HG02885 (cell line): Measurements from ENCODE around the gene PHF11.
A peak's percentile ranks its signal among the peaks of the same experiment; 100 is the strongest.
"Not testable (repeated sequence)": the region's sequence is repeated elsewhere in the genome, so short reads cannot be mapped to it uniquely, and the experiment has no call there.

Experiments used
- ATAC-seq: cut with Tn5 transposase; IDR thresholded peaks from one replicate; pipeline ENCODE4 v1.9.1; 2021; ENCODE audit warnings: mild to moderate bottlenecking; ENCODE audit not compliant: unreplicated experiment, poor library complexity

The PHF11 gene

DNA sequence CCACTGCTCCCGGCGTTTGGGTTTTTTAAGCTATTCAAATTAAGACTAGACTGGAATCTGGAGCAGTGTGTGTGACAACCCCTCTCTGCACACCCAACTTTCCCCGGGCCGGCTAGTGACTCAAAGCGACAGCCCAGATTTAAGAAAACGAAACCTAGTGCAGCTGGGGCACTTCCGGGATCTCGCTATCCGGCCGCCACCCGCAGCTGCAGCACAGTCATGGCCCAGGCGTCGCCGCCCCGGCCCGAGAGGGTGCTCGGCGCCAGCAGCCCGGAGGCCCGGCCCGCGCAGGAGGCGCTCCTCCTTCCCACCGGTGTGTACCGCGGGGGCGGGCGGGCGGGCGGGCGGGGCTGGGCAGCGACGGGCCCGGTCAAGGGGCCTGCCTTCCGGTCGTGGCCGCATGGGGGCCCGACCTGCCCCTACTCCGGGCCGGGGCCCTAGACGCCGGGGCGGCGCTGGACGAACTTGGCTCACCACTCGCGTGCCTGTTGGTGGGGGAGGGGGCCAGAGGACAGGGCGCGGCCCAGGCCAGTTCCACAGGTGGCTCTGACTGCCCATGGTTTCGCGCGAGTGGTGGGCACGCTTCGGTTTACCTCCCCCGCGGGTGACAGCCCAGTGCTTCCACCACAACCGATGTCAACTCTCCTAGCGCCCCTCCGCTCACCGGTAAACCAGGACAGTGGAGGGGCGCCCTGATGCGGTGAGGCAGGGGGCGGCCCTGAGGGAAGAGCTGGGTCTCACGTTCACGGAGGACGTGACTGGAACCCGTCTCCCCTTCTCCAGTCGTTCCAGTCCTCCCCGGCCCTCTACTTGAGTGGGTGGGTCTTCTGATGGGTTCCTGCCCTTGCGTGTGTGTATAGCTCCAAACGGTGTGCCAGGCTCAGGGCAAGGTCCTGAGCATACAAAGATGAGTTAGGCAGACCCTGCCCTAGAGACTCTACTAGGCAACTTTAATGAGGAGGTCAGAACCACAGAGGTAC lies at the start of gene PHF11:
PHF11 (plus strand) TSS at position 171 of the 980 bp plus-strand sequence; CDS start at position 220, 49 bp downstream.
- ATAC-seq = peak; percentile 87

DNA sequence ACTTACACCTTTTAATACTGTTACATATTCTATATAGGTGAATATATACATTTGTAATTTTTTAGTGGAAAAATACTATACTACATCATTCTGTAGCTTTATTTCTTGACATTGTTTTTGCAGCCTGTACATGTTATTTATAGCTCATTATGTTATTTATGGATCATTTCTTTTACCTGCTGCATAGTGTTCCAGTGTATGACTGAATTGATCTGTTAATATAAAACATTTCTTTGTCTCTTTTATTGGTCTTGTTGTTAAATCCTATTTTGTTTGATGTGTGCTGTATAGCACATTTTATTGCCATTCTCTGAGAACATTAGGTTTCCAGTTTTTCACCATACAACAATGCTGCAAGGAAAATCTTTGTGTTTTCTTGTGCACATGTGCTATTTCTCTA lies 49.3 kb upstream of the PHF11 start:
- ATAC-seq = no peak

DNA sequence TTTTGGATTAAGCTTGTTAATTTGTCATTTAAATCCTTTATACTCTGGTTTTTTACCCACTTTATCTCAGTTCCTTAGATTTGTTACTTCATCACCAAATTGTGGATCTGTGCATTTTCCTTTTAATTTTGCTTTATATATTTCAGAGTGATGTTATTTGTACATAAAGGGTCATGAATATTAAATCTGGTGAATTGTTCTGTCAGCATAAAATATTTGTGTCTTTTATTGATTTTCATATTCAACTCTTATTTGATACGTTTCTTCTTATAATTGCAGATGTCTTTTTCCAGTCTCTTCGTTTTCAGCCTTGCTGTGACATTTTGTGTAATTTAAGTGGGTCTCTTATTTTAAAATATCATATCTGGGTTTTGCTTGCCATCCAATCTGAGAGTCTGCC lies 47.0 kb upstream of the PHF11 start:
- ATAC-seq = no peak

DNA sequence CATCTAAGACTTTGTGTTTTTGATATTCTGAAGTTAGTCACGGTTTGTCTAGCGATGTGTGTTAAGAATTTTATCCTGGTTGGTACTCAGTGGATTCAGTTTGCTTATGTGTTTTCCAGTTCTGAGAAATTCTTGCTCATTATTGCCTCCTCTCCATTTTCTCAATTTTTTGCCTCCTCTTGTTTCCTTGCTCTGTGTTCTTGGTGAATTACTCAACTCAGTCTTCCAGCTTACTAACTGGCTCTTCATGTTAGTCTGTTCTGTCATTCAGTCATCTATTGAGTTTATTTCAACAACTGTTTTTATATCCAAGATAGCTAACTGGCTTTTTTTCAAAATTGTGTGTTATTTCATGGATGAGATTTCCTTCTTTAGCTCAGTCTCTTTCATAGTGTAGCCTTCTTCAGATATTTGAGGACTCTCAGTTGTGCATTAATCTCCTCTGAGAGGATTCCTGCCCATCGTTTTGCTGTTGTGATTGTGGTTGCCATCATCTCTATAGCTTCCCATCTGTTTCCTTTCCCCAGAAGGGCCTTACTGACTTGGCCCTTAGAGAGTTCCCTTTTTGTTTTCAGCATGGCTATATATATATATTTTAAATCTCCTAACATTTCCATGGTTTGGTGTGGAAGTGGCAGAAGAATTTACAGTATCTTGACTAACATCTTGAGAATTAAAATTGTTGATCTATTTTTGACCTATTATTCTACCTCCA lies 45.5 kb upstream of the PHF11 start:
- ATAC-seq = no peak

DNA sequence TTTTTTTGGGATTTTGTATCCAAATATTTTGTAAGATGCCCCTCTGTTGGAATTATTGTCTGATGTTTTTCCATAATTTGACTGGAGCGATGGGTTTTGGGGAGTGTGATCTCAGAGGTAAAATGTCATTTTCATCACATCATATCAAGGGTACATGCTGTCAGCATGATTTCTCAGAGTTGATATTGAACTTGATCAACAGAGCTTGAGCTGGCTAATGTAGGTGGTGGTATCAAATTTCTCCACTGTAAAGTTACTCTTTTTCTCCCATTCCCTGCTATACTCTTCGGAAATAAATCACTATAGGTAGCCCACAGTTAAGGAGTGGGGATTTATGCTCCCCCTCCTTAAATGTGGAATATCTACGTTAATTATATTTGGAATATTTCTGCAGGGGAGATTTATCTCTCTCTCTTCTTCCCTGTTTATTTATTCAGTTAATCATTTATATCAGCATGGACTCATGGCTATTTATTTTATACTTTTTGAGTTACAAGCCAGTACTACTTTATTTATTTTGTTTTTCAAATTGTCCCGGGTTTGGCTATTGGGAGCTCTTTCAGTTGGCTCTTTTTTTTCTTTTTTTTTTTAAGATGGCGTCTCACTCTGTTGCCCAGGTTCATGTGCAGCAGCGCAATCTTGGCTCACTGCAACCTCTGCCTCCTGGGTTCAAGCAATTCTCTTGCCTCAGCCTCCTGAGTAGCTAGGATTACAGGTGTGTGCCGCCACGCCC lies 42.9 kb upstream of the PHF11 start:
- no peak for ATAC-seq

DNA sequence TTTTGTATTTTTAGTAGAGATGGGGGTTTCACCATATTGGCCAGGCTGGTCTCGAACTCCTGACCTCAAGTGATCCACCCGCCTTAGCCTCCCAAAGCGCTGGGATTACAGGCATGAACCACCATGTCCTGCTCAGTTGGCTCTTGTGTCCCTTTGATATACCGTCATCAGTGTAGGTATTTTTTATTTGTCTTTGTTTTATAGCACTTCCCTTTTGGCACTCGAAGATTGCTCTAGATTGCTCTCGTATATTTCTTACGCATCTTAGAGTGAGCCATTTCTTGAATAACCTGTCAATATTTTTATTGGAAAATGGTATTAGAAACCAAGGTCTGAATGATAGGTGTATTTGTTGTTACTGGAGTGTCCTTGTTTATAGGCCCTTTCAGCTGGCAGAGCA lies 42.3 kb upstream of the PHF11 start:
- no peak for ATAC-seq

DNA sequence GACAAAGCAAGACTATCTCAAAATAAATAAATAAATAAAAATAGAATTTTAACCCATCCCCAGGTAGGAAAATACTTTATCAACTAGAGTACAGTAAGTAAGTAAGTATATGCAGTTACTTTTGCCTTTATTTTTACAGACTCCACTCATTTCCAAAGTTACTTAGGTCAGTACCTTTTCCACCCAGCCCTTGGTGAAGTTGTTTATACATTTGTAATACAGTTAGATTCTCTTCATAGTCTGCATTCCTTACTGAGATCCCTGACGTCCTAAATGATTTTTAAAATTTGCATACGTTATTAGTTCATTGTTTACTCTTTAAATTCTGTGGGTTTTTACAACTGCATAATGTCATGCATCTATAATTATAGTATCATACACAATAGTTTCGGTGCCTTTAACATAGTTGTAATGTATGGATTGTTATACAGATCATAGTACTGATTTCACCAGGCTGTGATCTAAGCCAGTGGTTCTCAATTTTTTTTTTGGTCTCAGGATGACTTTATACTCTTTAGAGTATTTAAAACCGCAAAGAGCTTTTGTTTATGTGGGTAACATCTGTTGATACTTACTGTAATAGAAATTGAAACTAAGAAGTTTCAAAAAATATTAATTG lies 41.3 kb upstream of the PHF11 start:
- ATAC-seq = peak; percentile 95

DNA sequence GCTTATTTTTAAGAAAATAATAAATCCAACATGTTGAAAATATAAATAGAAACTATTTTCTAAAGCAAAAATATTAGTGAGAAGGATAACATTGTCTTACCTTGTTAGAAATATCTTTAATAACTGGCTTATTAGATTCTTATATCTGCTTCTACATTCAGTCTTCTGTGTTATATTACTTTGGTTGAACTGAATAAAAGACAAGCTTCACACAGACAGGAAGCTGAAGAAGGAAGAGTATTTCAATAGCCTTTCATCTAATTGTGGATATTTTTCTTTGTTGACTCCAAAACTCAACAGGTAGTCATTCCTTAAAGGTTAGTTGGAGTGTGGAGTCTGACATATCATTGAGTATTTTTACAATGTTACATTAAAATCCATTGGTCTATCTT lies 40.8 kb upstream of the PHF11 start:
- ATAC-seq = peak; percentile 18

DNA sequence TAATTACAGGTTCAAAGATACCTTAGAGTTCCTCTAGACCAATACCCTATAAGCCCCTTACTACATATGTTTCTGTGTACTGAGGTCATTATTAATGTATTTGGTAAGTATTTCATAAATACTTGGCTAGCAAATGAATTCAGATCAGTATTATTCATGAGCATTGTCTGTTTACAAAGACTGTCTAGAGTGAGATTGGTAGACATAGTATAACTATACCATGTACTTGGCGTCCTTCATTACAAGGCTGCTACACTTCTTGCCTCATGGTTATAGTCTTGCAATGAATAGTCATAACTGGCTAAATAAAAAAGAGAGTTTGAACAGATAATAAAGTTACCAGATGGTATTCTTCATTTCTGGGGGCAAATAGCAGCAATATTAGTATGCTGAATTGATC lies 39.6 kb upstream of the PHF11 start:
- ATAC-seq = no peak

DNA sequence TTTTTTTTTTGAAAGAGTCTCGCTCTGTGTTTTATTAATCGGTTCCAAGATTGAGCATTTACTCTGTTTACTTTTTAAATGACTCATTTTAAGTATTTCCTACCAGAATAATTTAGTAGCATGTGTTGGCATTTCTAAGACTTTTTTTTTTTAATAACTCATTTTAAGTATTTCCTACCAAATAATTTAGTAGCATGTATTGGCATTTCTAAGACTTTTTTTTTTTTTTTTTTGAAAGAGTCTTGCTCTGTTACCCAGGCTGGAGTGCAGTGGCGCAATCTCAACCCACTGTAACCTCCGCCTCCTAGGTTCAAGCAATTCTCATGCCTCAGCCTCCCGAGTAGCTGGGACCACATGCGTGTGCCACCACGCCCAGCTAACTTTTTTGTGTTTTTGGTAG lies 38.5 kb upstream of the PHF11 start:
- no peak for ATAC-seq

DNA sequence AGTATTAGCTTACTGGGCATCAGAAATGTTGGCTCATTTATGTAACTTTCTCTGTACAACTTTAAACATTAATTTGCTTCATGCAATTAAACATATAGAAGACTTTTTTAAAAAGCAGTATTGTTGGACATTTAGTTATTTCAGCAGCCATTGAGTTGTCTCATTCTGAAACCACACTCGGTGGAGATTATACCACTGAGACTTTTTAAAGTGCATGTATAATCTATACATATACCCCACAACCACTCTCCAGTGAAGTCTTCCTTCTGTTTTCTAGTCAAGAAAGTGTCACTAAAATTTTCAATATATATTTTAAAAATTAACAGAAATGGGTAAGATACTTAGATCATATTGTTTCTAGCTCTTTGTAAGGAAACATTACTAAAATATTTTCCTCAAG lies 36.2 kb upstream of the PHF11 start:
- ATAC-seq = peak; percentile 58

DNA sequence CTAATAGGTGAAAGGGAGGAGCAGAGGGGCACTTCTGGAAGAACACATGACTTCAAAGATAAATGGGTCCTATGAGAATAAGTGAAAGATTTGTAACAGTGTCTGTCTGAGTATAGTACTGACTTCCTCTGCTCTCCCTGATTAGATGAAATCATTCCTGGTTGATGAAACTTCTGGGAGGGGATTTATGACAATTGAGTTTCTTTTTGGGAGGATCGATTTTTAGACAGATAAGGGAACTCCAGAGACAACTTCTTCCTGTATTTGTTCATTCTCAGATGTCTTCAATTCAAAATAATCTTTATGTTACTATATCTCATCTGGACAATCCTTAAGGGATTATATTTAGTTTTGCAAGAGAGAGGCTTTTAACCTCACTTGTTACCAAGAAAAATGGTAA lies 31.7 kb upstream of the PHF11 start:
- no peak for ATAC-seq

DNA sequence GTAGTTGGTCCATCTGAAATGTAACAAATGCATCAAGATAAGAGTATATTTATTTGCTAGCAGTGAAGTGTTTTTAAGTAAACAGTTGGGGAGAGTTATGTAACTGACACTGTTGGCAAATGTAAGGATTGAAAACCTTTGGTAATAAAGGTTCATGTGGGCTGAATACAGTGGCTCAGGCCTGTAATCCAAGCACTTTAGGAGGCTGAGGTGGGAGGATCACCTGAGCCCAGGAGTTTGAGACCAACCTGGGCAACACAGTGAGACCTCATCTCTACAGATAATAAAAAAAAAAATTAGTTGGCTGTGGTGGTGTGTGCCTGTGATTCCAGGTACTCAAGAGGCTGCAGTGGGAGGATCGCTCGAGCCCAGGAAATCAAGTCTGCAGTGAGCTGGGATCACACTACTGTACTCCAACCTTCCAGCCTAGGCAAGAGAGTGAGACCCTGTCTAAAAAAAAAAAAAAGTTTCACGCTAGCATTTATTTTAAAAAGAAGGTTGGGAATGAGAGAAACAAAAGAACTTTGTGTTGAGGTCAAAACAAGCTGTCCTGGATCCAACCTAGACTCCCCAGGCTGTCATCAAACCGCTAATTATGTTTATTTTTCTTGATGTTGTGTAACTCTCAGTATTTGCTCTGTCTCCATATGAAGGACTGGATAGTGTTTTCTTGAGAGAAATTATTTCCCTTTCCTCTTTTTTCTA lies 31.0 kb upstream of the PHF11 start:
- no peak for ATAC-seq

DNA sequence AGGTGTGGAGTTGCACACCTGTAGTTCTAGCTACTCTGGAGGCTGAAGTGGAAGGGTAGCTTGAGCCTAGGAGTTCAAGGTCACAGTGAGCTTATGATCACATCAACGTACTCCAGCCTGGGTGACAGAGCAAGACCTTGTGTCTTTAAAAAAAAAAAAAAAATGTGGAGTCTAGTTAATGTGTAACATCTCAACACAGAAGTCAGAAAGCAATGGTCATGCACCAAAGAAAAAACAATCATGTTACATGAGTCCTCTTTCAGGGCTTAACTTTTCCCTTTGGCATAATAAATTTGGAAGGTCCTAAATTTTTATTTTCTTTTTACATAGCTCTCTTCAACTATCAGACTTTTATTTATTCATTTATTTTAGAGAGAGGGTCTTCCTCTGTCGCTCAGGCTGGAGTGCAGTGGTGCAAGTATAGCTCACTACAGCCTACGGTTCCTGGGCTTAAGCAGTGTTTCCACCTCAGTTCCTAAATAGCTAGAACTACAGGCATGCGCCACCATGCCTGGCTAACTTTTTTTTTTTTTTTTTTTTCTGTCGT lies 29.4 kb upstream of the PHF11 start:
- ATAC-seq = no peak

DNA sequence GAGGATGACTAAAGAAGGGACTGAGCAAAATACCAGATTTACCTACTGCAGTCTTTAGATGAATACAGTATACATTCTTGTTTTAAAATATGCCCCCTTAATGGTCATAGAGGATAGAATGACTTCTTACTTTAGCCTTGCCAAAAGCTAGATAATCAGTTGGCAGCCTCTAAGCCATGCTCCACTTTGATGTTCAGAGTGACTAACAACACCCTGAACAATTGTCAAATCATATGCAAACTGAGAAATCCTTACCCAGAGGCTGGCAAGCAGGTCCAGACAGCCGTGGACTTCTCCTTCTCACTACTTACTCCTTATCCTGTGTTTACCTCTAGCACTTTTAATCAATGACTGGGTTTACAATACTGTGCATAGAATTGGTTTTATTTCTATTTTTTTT lies 23.6 kb upstream of the PHF11 start:
- no peak for ATAC-seq

DNA sequence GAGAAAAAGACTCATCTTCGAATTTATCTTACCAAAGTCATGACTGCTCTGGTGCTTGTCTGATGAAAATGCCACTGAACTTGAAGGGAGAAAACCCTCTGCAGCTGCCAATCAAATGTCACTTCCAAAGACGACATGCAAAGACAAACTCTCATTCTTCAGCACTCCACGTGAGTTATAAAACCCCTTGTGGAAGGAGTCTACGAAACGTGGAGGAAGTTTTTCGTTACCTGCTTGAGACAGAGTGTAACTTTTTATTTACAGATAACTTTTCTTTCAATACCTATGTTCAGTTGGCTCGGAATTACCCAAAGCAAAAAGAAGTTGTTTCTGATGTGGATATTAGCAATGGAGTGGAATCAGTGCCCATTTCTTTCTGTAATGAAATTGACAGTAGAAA lies 19.2 kb upstream of the PHF11 start:
- no peak for ATAC-seq

DNA sequence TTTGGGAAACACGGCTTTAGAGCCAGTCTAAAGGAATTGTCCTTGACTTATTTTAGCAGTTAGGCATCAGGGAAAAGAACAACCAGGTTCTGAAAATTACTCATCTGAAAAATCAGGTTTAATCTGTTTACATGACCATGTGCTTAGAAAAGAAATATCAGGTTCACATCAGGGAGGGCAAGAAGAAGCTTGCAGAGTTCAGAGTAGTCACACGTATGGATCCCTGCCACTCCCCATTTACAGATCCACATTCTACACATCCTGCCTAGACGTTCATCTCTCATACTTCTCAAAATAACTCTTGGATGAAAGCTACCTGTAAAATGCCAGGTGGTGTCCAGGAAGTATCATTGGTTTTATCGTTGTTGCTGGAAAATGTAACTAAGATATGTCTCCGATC lies 14.0 kb upstream of the PHF11 start:
- no peak for ATAC-seq

DNA sequence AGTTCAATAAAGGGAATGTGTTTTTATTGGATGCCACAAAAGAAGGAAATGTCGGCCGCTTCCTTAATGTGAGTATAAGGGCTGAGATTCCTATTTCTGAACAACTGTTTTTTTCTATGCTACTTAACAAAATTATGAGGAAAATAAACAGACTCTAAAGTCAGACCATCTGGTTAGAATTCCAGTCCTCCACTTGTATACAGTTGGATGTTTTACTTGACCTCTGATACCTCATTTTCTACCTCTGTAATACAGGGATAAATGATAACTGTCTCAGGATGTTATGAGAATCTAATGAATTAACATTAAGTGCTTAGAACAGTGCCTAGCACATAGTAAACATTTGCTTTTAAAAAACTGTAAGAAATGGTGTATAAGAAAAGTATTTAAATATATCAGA lies 7.2 kb upstream of the PHF11 start:
- ATAC-seq = no peak

DNA sequence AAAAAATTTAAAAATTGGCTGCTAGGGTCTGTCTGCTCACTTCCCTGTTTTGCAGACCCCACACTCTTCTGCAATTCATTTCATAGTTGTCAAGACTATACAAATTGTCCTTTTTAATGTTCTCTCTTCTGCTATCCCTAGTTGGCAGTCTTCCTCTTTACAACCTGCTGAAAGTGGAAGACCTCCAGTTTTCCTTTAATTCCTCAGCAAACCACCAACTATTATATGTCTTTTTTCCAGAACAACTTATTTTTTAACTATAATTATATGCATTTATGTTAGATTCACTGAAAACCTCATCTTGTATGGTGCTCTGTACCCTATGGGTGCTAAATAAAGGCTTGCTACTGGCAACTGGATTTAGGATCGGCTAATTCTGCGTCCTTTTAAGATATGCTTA lies 1.1 kb upstream of the PHF11 start:
- no peak for ATAC-seq

DNA sequence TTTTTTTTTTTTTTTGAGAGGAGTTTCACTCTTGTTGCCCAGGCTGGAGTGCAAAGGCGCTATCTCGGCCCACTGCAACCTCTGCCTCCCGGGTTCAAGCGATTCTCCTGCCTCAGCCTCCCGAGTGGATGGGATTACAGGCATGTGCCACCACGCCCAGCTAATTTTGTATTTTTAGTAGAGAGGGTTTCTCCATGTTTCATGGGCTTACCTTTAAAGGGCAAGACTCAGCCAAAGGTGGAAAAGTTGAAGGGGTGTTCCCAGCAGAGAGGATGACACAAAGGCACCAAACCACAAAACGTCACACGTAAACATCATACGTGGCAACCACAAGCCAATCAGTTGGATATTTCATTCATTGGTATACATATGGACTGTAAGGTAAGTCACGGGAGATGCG lies 1.1 kb downstream of the PHF11 start:
- not testable (repeated sequence) for ATAC-seq
